OCI-LY3 (cell line): ENCODE results near the gene FAM216B.

ENCODE experiments used
- EZH2phosphoT487 ChIP-seq: fragments of 200-600 bp; shearing (Covaris generic); IDR thresholded peaks from 2 replicates; pipeline ENCODE4 v1.6.1; 2018; ENCODE audit warnings: antibody characterized with exemption, mixed run types, low read depth
- TF ChIP-seq, protein P1 (sequence below): fragments of 200-600, 300-600 bp; sonication (generic); IDR thresholded peaks from 2 replicates; pipeline ENCODE4 v1.5.1; 2014; ENCODE audit warnings: antibody characterized with exemption, low read length, low read depth

DNA sequence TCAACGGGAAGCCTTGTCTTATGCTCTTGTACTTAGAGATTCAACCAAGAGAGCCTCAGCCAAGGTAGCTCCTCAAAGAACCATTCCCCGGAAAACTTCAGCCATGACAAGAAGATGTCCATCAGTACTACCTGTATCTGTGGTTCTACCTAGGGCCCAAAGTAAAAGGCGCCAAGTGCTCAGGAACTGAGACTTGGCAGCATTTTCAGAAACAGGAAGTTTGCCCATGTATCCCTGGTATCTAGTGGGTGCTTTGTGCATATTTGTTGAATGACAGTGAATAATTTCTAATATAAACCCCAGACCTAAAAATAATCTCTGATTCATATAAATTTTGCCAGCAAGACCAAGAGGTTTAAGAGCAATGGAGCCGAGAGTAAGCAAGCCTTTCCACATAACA lies 7.2 kb downstream of the FAM216B start:
- TF ChIP-seq, protein P1, sequence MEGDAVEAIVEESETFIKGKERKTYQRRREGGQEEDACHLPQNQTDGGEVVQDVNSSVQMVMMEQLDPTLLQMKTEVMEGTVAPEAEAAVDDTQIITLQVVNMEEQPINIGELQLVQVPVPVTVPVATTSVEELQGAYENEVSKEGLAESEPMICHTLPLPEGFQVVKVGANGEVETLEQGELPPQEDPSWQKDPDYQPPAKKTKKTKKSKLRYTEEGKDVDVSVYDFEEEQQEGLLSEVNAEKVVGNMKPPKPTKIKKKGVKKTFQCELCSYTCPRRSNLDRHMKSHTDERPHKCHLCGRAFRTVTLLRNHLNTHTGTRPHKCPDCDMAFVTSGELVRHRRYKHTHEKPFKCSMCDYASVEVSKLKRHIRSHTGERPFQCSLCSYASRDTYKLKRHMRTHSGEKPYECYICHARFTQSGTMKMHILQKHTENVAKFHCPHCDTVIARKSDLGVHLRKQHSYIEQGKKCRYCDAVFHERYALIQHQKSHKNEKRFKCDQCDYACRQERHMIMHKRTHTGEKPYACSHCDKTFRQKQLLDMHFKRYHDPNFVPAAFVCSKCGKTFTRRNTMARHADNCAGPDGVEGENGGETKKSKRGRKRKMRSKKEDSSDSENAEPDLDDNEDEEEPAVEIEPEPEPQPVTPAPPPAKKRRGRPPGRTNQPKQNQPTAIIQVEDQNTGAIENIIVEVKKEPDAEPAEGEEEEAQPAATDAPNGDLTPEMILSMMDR = no peak
- no peak for TF ChIP-seq EZH2phosphoT487
